Left lung (tissue), 10 donors: ENCODE measurements around the gene DAZAP1. TPM values are rescaled to one million over a fixed set of nuclear protein-coding genes. Genes with fewer than 3 reads are reported as not detected.

Experiments
- ATAC-seq: fragments of 200-7000 bp; cut with Tn5 transposase; one replicate; pipeline ENCODE4 v1.9.1; 2020; ENCODE audit warnings: moderate library complexity
- DNase-seq, 4 donors: peaks; one replicate each; pipeline ENCODE4 v3.0.0-alpha.2; 2013 to 2020
- H3K27ac ChIP-seq, 2 donors: fragments of 200-600 bp; sonication (generic) in 1 of 2; one replicate each; pipeline versions ENCODE4 v1.5.0 to v1.8.0; 2020 to 2021
- H3K27me3 ChIP-seq, 2 donors: fragments of 200-600 bp; sonication (generic) in 1 of 2; one replicate each; pipeline versions ENCODE4 v1.5.0 to v1.8.0; 2020 to 2021
- H3K36me3 ChIP-seq, 2 donors: fragments of 200-600 bp; sonication (generic) in 1 of 2; one replicate each; pipeline versions ENCODE4 v1.5.0 to v1.8.0; 2020 to 2021
- H3K4me1 ChIP-seq, 2 donors: fragments of 200-600 bp; one replicate each; pipeline ENCODE4 v1.8.0; 2021
- H3K4me3 ChIP-seq, 2 donors: fragments of 200-600 bp; sonication (generic) in 1 of 2; one replicate each; pipeline versions ENCODE4 v1.5.0 to v1.8.0; 2020 to 2021; ENCODE audit warnings: mild to moderate bottlenecking in 1 of 2
- H3K9me3 ChIP-seq, 2 donors: fragments of 200-600 bp; sonication (generic) in 1 of 2; one replicate each; pipeline versions ENCODE4 v1.5.0 to v1.8.0; 2020 to 2021
- intact Hi-C, 2 donors: fragments of 100-400 bp; cut with DNase I; formaldehyde crosslinking; loops; one replicate each; pipeline versions ENCODE4 v1.11.2 to v1.14.2; 2022
- polyA plus RNA-seq, 6 donors: library from polyadenylated mRNA; unstranded; fragments of 120-200 nt; gene quantifications; one replicate each; pipeline ENCODE4 v1.2.1, GENCODE V29; 2013; ENCODE audit not compliant: insufficient read length in 6 of 6
- total RNA-seq, 2 donors: library from RNA; stranded (reverse); fragmentation: NEBNext Ultra II Directional; extraction: Animal tissue kit (Norgen Biotek cat#: 25700); gene quantifications; one replicate each; pipeline ENCODE4 v1.2.1, GENCODE V29; 2021
- TF ChIP-seq, protein P1 (sequence below), 2 donors: fragments of 200-600 bp; sonication (generic) in 1 of 2; IDR thresholded peaks; one replicate each; pipeline versions ENCODE4 v1.5.0 to v1.8.0; 2021; ENCODE audit warnings: antibody characterized with exemption in 2 of 2
- donor health status: DM: no; HTN: yes; CAD: no.
- donor health status: DM: no; HTN: no; CAD: no.

DAZAP1 gene
- total and polyA plus RNA-seq, 8 donors = 86.4 to 132 (median 93.7) TPM

GRCh38 chr19:1447504-1447903 lies 40.1 kb downstream of the DAZAP1 start:
- peaks cover 7 to 28% of the 10 kb centered on the region in 2 donors for H3K4me1 ChIP-seq
- no peak overlapping the region for H3K27ac ChIP-seq
- H3K4me3 ChIP-seq = no peak overlapping the region
- peaks cover 0 to 8% of the 10 kb centered on the region in 2 donors for H3K36me3 ChIP-seq
- no peak for DNase-seq
- H3K9me3 ChIP-seq = no peaks in the 10 kb centered on the region
- peaks cover 65 to 80% of the 10 kb centered on the region in 2 donors for H3K27me3 ChIP-seq
- intact Hi-C loops = no loop called here
- TF ChIP-seq, protein P1, sequence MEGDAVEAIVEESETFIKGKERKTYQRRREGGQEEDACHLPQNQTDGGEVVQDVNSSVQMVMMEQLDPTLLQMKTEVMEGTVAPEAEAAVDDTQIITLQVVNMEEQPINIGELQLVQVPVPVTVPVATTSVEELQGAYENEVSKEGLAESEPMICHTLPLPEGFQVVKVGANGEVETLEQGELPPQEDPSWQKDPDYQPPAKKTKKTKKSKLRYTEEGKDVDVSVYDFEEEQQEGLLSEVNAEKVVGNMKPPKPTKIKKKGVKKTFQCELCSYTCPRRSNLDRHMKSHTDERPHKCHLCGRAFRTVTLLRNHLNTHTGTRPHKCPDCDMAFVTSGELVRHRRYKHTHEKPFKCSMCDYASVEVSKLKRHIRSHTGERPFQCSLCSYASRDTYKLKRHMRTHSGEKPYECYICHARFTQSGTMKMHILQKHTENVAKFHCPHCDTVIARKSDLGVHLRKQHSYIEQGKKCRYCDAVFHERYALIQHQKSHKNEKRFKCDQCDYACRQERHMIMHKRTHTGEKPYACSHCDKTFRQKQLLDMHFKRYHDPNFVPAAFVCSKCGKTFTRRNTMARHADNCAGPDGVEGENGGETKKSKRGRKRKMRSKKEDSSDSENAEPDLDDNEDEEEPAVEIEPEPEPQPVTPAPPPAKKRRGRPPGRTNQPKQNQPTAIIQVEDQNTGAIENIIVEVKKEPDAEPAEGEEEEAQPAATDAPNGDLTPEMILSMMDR (IDR thresholded peaks at IDR 0.05) = no peak
- ATAC-seq = no peak

GRCh38 chr19:1447944-1448343 lies 40.6 kb downstream of the DAZAP1 start:
- intact Hi-C loops = no loop called here

GRCh38 chr19:1449467-1450442 lies 42.4 kb downstream of the DAZAP1 start, which contains the start of gene APC2:
Gene APC2 (plus strand): TSS chr19:1450121. CDS start chr19:1453002, 2,881 bp downstream.
- intact Hi-C loops = no loop called here
- no peaks in the 10 kb centered on the region for H3K9me3 ChIP-seq
- TF ChIP-seq, protein P1 (IDR thresholded peaks at IDR 0.05) = no peak
- ATAC-seq (no peak), DNase-seq (peak in 1 of 4 donors; percentile 67)
- H3K27ac ChIP-seq = no peak within 1 kb of the TSS
- no peak within 1 kb of the TSS for H3K4me3 ChIP-seq
- H3K4me1 ChIP-seq = peaks cover 7 to 28% of the 10 kb centered on the region in 2 donors
- peaks cover 88 to 100% of the 10 kb centered on the region in 2 donors for H3K27me3 ChIP-seq
- H3K36me3 ChIP-seq = no peaks in the 10 kb centered on the region

More at GRCh38 chr19:1447944-1448343, 40.6 kb downstream of the DAZAP1 start:
- no peak overlapping the region for H3K4me3 ChIP-seq
- no peaks in the 10 kb centered on the region for H3K9me3 ChIP-seq
- peaks cover 0 to 3% of the 10 kb centered on the region in 2 donors for H3K36me3 ChIP-seq
- ATAC-seq (no peak), DNase-seq (no peak)
- peaks cover 7 to 28% of the 10 kb centered on the region in 2 donors for H3K4me1 ChIP-seq
- H3K27ac ChIP-seq = no peak overlapping the region
- TF ChIP-seq, protein P1 (IDR thresholded peaks at IDR 0.05) = no peak
- peaks cover 70 to 84% of the 10 kb centered on the region in 2 donors for H3K27me3 ChIP-seq

DNA sequence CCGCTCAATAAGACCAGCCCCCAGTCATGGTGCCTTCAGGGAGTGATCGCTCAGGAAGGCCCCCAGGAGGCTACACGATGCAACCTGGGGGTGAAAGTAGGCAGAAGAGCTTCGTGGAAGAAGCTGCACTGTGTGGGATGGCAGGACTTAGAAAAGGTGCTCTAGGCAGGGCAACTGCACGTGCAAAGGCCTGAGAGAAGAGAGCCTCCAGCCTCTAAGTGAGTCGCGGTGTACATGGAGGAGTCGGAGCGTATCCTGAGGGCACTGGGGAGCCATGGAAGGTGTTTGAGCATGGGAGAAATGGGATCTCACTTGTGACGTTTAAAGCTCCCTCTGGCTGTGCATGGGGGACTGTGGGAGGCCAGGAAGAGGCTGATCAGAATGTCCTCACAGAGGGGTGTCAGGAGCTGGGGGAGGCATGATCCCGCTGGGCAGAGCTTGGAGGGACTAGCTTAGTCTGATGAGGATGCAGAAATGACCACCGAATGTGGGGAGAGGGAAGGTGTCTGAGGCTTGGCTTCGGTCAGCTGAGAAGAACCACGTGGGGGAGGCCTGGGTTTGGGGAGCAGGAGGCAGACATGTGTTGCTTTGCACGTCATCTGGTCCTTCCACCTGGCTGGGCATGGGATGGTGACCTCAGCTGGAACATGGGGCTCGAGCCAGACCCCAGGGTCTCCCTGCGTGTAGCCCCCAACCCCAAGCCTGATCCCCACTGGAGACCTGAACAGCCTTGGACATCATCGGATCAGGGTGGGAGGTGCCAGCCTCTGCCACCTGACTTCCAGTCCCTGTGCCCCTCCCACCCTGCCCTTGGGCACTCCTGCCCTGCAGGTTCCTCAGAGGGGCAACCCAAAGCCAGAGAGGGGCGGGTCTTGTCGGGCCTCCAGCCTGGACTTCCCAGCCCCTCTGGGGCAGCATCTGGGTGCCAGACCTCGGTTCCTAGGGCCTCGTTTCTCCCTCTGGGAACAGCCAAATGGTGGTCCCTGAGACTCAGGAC lies 43.6 kb downstream of the DAZAP1 start:
- Histone ChIP-seq H3K4me1 (peaks cover 7 to 25% of the 10 kb centered on the region in 2 donors), H3K27me3 (peaks cover 86 to 100% of the 10 kb centered on the region in 2 donors), H3K36me3 (no peaks in the 10 kb centered on the region), H3K27ac (no peak overlapping the region), H3K9me3 (no peaks in the 10 kb centered on the region), H3K4me3 (no peak overlapping the region)
- TF ChIP-seq, protein P1 (IDR thresholded peaks at IDR 0.05) = no peak
- no peak for ATAC-seq
- intact Hi-C loops = no loop called here
- peak in 1 of 4 donors; percentile 44 for DNase-seq
